Stimulated activated naive CD4-positive, alpha-beta T cell (primary cell): ENCODE data around the gene ENPP6.

ENCODE experiments used
- DNase-seq, 6 experiments: peaks; one replicate each; lab custom pipeline; 2025; lab: John Stamatoyannopoulos, UW

The ENPP6 gene

GRCh38 chr4:184190711-184191110 is 27.0 kb downstream of the ENPP6 start:
- DNase-seq, result no peak

DNA sequence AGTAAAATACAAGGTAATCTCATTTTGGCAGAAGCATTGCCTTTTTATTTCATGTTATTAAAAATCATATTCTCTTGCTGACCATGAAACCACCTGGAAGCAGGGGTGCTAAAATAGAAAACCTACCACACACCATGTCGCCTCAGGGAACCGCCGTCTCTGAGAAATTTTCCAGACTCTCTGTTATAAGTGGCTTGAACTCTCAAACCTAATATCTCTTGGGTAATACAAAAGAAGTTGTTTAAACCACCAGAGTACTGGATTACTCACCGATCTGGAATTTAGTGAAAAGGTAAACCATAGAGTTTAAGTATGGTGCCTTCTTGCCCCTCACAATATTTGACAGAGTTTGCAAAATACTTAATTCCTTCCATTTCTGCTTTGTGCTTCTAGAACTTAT is 27.7 kb downstream of the ENPP6 start:
- DNase-seq, result no peak

DNA sequence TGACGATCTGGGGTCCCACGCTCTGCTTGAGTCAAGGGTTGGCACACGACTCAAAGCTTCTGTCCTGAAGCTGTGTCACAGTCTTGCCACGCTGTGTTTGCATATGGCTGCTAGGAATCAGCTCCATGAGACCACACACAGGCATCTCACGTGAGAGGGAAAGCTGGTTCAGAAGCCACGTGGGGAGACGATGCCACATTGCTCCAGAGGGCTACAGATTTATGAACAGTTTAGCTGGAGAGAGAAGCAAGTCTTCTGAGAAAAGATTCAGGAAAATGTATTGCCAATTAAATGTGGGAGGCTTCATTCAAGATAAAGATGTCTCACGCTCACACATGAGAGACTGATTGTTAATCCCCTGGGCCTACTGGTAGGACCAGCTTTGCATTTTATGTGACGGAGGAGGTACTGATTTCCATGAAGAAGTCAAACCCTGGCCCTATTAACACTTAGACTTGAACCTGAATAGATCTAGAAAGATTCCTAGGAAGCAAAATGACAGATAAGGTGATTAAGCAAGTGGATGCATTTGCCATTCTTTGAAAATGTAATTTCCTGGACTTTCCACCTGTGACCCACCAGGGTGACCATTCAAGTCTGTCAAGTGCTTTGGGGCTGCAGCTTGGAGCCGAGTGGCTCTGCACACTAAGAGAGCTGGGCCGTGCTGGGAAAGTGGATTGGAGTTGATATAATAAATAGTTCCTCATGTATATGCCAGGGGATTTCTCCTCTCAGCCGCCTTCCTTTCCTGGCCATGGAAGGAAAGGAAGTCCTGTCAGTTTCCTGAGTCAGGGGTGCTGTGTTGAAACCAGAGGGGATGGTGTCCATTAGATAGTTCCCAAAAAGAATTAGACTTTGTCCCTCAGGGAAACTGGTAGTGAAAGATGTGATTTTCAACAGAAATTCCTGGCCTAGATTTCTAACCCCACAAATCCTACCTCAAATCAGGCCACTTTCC is 29.0 kb downstream of the ENPP6 start:
- no peak for DNase-seq

GRCh38 chr4:184177271-184177670 is 40.4 kb downstream of the ENPP6 start:
- no peak for DNase-seq

DNA sequence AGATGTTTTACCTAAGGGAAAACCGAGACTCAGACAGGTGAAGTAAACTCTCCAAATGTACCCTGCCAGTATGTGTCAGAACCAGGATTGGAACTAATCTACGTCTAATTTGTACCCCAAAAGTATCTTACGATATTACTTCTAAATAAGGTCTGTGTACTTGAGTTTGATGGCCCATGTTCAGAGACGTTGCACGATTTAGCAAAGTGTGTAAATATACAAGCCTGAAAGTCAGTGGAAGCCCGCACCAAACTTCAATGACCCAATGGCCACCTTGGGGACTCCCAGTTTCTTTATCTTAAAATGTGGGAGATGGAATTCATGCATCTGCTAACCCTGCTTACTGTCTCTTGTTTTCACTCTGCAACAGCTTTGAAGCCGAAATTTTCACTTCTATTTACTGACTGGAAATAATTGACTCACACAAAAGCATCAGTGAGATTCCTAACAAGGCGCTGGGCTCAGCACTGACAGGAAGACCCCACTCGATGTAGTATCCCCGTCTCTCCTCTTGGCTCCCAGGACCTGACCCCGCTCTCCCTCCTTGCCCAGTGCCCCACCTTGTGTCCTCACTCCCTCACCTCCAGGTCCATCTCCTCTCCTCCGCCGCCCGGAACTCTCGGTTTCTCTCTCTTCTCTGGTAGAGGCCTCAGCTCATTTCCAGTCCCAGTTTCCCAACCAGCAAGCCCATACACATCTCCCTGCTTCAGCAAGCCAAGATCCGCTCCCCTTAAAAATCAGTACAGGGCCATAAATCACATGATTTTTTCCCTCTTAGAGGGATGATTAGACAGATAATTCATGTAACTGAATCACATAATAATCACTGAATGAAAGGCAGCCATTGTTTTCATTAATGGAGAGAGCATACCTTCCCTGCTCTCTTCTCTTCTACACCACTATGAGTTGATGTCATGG is 42.8 kb downstream of the ENPP6 start:
- DNase-seq, result no peak

DNA sequence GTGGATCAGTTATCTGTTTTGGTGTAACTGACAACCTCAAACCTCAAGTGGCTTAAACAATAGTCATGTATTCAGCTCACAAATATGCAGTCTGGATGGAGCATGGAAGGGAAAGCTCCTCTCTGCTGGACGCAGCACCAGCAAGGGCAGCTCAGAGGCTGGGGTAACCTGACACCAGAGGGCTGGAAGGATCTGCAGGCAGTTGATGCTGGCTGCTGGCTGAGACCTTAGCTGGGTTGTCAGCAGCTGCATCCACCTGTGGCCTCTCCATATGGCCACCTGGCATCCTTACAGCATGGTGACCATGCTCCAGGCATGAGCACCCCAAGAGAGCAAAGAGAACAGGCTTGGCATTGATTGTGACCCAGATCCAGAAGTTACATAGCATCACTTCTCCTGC is 46.7 kb downstream of the ENPP6 start:
- DNase-seq, result no peak

- DNase-seq, result no peak
These were observed 48.3 kb downstream of the ENPP6 start for GRCh38 chr4:184169225-184169867.

DNA sequence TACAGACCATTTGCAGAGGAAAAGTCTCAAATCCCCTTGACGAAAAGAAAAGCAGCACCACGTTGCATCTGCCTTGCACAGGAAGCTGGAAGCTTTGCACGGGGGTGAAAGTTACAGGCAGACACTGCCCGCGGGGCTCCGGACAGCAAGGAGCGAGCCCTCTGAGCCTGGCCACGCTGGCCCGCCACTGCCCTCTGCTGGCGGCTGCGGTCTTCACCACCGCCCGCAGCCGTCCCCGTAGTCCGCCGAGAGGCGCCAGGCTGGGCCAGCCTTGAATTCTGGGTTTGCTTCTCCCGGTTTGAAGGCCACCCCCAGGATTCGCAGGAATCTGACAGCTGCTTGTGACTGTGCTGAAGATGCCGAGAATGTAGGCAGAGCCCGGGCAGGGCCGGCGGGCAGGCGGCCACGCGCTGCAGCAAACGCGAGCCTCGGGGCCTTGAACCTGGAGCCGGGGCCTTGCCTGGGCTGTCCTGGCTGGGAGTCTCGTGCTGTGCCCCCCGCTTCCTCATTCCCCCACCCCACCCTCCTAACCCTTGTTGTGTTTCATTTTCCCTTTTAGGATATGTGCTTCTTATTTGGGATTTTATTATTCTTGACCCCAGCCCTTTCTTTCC is 49.2 kb downstream of the ENPP6 start:
- peak in 5 of 6 experiments; percentile 4 to 36 (median 11) for DNase-seq

DNA sequence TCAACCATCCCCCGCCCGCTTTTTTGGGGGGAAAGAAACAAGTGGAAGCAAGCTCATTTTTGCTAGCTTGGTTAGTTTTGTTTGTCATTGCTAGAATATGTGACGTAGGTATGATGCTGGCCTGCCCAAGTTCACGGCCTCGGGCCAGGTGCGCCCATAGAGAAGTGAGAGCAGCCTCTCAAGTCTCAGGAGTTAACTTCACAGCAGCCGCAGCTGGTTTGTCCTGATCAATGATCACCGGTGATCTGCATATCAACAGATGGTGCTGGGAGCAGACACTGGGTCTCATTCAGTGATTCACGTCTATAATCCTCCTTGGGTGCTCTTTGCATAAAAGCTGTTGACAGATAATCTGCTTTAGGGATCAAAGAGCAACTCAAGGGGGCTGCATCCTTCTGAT is 50.1 kb downstream of the ENPP6 start:
- DNase-seq, result no peak

- no peak for DNase-seq
These were observed 50.9 kb downstream of the ENPP6 start for GRCh38 chr4:184166736-184167135.

DNA sequence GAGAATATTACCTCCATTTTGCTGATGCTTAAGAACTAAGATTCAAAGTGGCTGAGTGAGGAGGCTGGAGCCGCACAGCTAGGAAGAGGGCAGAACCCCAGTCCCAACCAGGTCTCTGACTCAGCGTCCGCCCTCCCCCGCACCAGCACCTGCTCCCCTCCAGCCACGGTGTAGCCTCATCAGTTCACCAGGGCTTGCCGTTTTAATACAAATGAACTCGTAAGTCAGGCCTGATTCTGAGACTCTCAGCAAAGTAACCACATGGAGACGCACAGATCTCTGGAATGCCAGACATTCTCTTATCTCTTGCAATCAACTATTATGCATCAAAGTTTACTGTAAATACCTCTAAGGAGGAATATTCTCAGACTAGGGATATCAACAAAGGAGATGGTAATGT is 52.4 kb downstream of the ENPP6 start:
- no peak for DNase-seq

DNA sequence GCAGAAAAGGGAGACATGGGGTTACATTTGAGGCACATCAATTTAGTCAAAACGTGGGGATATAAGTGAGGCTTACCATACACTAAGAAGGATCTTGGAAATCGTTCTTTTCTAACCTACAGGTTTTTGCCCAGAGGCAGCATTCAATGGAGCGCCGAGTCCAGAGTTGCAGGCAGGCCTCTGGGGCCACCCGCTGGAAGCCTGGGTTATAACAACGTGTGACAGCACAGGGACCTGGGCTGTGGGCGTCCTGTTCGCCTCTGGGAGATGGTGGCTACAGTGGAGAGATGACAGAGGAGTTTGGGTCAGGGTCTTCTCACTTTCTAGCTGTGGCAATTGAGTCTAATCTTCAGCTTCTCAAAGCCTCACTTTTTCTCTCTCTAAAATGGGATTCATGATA is 53.9 kb downstream of the ENPP6 start:
- DNase-seq, result no peak

- no peak for DNase-seq
These were observed 55.1 kb downstream of the ENPP6 start for GRCh38 chr4:184162596-184162995.

GRCh38 chr4:184157322-184157721 is 60.4 kb downstream of the ENPP6 start:
- no peak for DNase-seq

DNA sequence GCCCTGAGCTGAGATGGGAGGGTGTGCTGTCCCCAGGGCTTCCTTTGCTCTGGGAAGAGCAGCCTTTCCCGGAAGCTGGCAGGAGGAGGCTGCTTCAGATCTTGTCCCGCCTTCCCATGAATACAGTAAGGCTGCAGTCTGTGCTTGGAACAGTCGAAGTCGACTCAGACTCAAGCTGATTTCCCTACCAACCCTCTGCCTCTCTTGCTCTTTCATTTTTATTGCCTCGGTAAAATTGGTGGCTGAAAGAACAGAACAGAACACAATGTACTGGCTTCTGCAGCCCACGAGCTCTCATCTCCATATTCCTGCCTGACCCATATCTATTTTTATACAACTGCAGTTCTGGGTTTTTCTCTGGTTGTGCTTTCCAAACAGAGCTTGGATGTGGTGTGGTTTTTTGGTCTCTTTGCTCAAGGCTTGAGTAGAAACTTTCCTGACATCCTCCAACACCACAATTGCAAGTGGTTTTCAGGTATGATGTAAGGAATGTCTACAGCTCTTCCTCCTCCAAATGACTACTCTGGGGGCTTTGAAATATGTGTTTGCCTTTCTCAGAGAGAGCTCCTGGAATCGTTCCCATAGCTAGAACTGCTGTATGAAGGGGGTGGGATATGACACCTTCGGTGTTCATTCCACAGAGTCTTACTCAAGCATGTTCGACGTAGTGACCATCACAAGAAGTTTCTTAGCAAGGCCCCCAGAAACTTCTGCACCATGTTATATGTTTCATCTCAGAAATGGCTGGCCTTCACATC is 61.3 kb downstream of the ENPP6 start:
- no peak for DNase-seq

GRCh38 chr4:184154199-184154598 is 63.5 kb downstream of the ENPP6 start:
- DNase-seq, result no peak

DNA sequence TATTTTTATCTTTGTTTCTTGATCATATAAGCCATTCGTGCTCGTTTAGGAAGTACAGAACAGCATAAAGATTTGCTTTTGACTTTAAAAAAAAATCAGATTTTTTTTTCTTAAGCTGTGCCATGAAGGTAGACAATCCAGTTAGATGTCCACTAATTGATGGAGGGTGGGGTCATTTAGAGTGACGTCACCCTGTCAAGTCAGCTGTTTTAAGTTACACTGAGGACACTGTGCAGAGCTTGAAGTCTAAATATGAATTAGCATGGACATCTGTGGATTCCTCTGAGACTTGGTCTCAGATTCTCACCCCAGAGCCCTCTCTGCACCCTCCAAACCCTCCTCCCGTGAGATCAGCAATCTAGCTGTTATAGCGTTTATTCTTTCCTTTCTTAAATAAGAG is 63.9 kb downstream of the ENPP6 start:
- no peak for DNase-seq

DNA sequence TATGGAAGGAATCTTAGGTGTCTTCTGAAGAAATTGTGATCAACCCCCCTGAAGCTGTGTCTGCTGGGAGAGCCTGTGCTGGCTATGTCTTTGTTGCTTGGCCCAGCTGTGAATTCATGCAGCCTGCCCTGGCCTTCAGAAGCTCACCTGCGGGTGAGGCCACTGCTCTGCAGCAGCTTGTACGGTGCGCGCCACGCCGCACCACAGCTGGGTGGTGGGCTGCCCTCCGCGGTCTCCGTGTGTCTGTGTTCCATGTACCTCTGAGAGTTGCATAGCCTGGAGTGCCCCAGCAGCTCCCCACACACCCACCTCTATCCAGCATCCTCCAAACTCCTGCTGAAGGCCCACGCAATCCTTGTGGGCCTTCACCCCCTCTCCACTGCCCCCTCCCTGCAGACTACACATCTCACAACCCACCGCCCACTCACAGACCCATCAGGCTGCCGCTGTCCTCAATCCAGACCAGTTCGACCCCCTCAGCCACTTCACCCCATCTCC is 65.6 kb downstream of the ENPP6 start:
- no peak for DNase-seq

- no peak for DNase-seq
These were observed 67.4 kb downstream of the ENPP6 start for GRCh38 chr4:184150102-184150839.
